ENCODE results near the gene STK24.

GRCh38 chr13:98443329-98443728 is 133.6 kb downstream of the STK24 start:
- TF ChIP-seq POLR2A (IDR thresholded peaks at IDR 0.05) (no peak), CTCF (IDR thresholded peaks at IDR 0.05) (no peak)

Data from upper lobe of left lung (tissue), 4 donors.